ENCODE measurements around the gene CHRM4.

CHRM4 gene

GRCh38 chr11:46435679-46436078, 44.1 kb upstream of the CHRM4 start:
- no peak for TF ChIP-seq CTCF (conservative IDR thresholded peaks at IDR 0.05; ENCODE audit: low read depth, low read length)
- Histone ChIP-seq H3K27ac (no peak overlapping the region), H4K20me1 (ENCODE audit: insufficient read depth) (no peaks in the 10 kb centered on the region), H3K4me2 (peak overlapping the region; percentile 49; the same call in 1 of the 2 replicates), H3K79me2 (ENCODE audit: insufficient read depth, low read depth) (no peaks in the 10 kb centered on the region), H3K4me3 (IDR thresholded peaks at IDR 0.05; ENCODE audit: insufficient read depth, low read depth, low read length) (no peak overlapping the region), H2AFZ (ENCODE audit: low read depth) (no peak overlapping the region), H3K27me3 (ENCODE audit: insufficient read depth, low read depth) (no peaks in the 10 kb centered on the region), H3K9ac (no peak overlapping the region), H3K36me3 (ENCODE audit: insufficient read depth) (no peaks in the 10 kb centered on the region), H3K4me1 (ENCODE audit: low read depth, poor library complexity, severe bottlenecking) (peaks cover 57% of the 10 kb centered on the region)

GRCh38 chr11:46431211-46431610, 39.6 kb upstream of the CHRM4 start:
- no peaks in the 10 kb centered on the region for H3K27me3 ChIP-seq (ENCODE audit: insufficient read depth, low read depth)
- H3K4me2 ChIP-seq: no peak overlapping the region
- TF ChIP-seq CTCF (conservative IDR thresholded peaks at IDR 0.05; ENCODE audit: low read depth, low read length): no peak
- no peak overlapping the region for H3K9ac ChIP-seq
- no peak overlapping the region for H3K4me3 ChIP-seq (IDR thresholded peaks at IDR 0.05; ENCODE audit: insufficient read depth, low read depth, low read length)
- H4K20me1 ChIP-seq (ENCODE audit: insufficient read depth): no peaks in the 10 kb centered on the region
- peaks cover 33% of the 10 kb centered on the region for H3K4me1 ChIP-seq (ENCODE audit: low read depth, poor library complexity, severe bottlenecking)
- H3K79me2 ChIP-seq (ENCODE audit: insufficient read depth, low read depth): no peaks in the 10 kb centered on the region
- H2AFZ ChIP-seq (ENCODE audit: low read depth): no peak overlapping the region
- H3K27ac ChIP-seq: no peak overlapping the region
- H3K36me3 ChIP-seq (ENCODE audit: insufficient read depth): no peaks in the 10 kb centered on the region

- Histone ChIP-seq H3K79me2 (ENCODE audit: insufficient read depth, low read depth) (no peaks in the 10 kb centered on the region), H3K4me2 (peak overlapping the region; percentile 31; the same call in 1 of the 2 replicates), H2AFZ (ENCODE audit: low read depth) (no peak overlapping the region), H3K4me3 (IDR thresholded peaks at IDR 0.05; ENCODE audit: insufficient read depth, low read depth, low read length) (no peak overlapping the region), H3K36me3 (ENCODE audit: insufficient read depth) (no peaks in the 10 kb centered on the region), H3K27ac (peak overlapping the region; percentile 28; the same call in 1 of the 2 replicates), H3K9ac (no peak overlapping the region), H3K4me1 (ENCODE audit: low read depth, poor library complexity, severe bottlenecking) (peaks cover 18% of the 10 kb centered on the region), H4K20me1 (ENCODE audit: insufficient read depth) (no peaks in the 10 kb centered on the region), H3K27me3 (ENCODE audit: insufficient read depth, low read depth) (no peaks in the 10 kb centered on the region)
- TF ChIP-seq CTCF (conservative IDR thresholded peaks at IDR 0.05; ENCODE audit: low read depth, low read length): no peak
These were observed 38.1 kb upstream of the CHRM4 start for GRCh38 chr11:46429717-46430116.

GRCh38 chr11:46427364-46427763, 35.8 kb upstream of the CHRM4 start:
- H2AFZ ChIP-seq (ENCODE audit: low read depth): no peak overlapping the region
- H3K79me2 ChIP-seq (ENCODE audit: insufficient read depth, low read depth): no peaks in the 10 kb centered on the region
- peaks cover 16% of the 10 kb centered on the region for H3K4me1 ChIP-seq (ENCODE audit: low read depth, poor library complexity, severe bottlenecking)
- no peaks in the 10 kb centered on the region for H3K27me3 ChIP-seq (ENCODE audit: insufficient read depth, low read depth)
- H3K36me3 ChIP-seq (ENCODE audit: insufficient read depth): no peaks in the 10 kb centered on the region
- TF ChIP-seq CTCF (conservative IDR thresholded peaks at IDR 0.05; ENCODE audit: low read depth, low read length): no peak
- H3K4me2 ChIP-seq: no peak overlapping the region
- no peak overlapping the region for H3K4me3 ChIP-seq (IDR thresholded peaks at IDR 0.05; ENCODE audit: insufficient read depth, low read depth, low read length)
- no peaks in the 10 kb centered on the region for H4K20me1 ChIP-seq (ENCODE audit: insufficient read depth)
- H3K27ac ChIP-seq: no peak overlapping the region
- H3K9ac ChIP-seq: no peak overlapping the region
